HG02885 (cell line): ENCODE data around the gene TMEM86A.

ENCODE experiments used
- ATAC-seq: cut with Tn5 transposase; IDR thresholded peaks from one replicate; pipeline ENCODE4 v1.9.1; 2021; ENCODE audit warnings: mild to moderate bottlenecking; ENCODE audit not compliant: unreplicated experiment, poor library complexity

Gene TMEM86A

DNA sequence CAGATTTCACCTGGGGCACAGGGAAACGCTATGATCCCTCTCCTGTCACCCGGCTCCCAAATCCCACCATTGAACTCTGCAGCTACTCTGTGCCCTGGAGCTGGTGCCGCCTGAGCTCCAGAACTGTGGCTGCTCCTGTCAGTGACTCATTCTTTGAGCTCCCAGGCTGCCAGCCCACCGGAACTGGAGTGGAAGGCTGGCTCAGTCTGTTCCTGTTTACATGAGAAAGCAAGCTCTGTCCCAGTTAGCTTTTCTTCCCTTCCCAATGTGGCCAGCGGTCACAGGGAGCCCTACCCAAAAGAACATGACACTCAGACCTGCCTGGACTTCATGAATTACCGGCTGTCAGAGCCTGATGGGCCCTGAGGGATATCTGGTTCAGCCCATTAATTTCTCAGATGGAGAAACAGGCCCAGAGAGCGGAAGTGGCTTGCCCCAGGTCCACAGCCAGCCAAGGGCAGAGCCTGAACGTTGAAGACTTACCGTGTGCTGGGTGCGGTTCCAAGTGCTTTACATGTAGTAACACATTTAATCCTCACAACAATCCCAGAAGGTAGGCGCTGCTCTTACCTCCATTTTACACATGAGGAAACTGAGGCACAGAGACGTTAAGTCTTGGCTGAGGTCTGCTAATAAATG, 51.2 kb downstream of the TMEM86A start:
- no peak for ATAC-seq

DNA sequence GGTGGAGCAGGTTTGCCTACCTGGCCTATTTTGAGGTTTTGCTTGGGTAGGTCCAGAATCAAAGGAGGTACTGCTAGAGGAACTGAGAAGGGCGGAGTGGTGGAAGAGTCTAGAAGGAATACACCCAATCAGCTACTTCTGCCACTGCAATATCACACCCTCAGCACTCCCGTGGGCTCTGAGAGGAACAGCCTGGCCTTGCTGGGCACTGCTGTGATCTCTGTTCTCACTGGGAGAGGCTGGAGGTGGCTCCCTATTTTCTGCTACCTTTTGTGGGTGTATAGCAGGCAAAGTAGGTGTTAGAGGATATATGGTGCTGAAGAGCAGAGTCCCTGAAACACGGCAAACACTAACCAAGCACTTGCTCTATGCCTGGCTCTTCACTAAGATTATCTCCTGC, 52.4 kb downstream of the TMEM86A start:
- no peak for ATAC-seq

GRCh38 chr11:18752502-18752901, 53.9 kb downstream of the TMEM86A start:
- ATAC-seq: no peak

GRCh38 chr11:18754308-18754707, 55.7 kb downstream of the TMEM86A start:
- no peak for ATAC-seq
